Ovary (tissue), 3 donors: Measurements from ENCODE around the gene CYP2U1.

Experiments used
- CTCF ChIP-seq, 3 donors: fragments of 450-650 bp in 2 of 3; fragments of 200-600 bp in 1 of 3; IDR thresholded peaks; one replicate each; pipeline versions ENCODE4 v1.5.1 to v1.8.0; 2016 to 2022; ENCODE audit warnings: antibody characterized with exemption in 3 of 3, mild to moderate bottlenecking in 1 of 3
- EP300 ChIP-seq: sonication (generic); formaldehyde crosslinking; IDR thresholded peaks from one replicate; pipeline ENCODE4 v1.6.1; 2017; ENCODE audit warnings: antibody characterized with exemption
- POLR2A ChIP-seq: fragments of 450-650 bp; IDR thresholded peaks from one replicate; pipeline ENCODE4 v1.6.1; 2017; ENCODE audit warnings: antibody characterized with exemption, mild to moderate bottlenecking, moderate library complexity
- donor health status: DM: no; HTN: no; CAD: no.

GRCh38 chr4:107997794-107998193 is 66.4 kb downstream of the CYP2U1 start:
- TF ChIP-seq CTCF (IDR thresholded peaks at IDR 0.05), result no peak
- no peak for TF ChIP-seq POLR2A
- TF ChIP-seq EP300, result no peak
